ENCODE measurements around the gene MMP24. TPM values are rescaled to one million over a fixed set of nuclear protein-coding genes. Genes with fewer than 3 reads are reported as not detected.
A peak's percentile ranks its signal among the peaks of the same experiment; 100 is the strongest.

The MMP24 gene
- total RNA-seq, 1 experiment from 2014 or later: 23.0 TPM

- no peak overlapping the region for H3K23ac ChIP-seq (ENCODE audit: insufficient read length, low read depth, low read length)
- no peak overlapping the region for H3K18ac ChIP-seq (ENCODE audit: insufficient read length, low read depth, low read length)
- H3K23me2 ChIP-seq (ENCODE audit: insufficient read length, low read depth, low read length, poor library complexity, severe bottlenecking): no peaks in the 10 kb centered on the region
- H3K14ac ChIP-seq (ENCODE audit: insufficient read depth, low read length): no peak overlapping the region
- H4K5ac ChIP-seq (ENCODE audit: insufficient read length, low read depth, low read length): no peak overlapping the region
- no peak overlapping the region for H3T11ph ChIP-seq (ENCODE audit: low read length)
- no peaks in the 10 kb centered on the region for H3K27me3 ChIP-seq (ENCODE audit: insufficient read depth, low read length)
- no peak overlapping the region for H4K8ac ChIP-seq (replicated peaks; ENCODE audit: insufficient read length, low read depth, low read length)
- H2BK5ac ChIP-seq (ENCODE audit: insufficient read length, low read length): no peak overlapping the region
- no peak overlapping the region for H2AFZ ChIP-seq (ENCODE audit: low read length)
- peaks cover 3 to 12% (median 4%) of the 10 kb centered on the region in 3 experiments; a peak in 5 of 7 replicates for H3K36me3 Mint-ChIP-seq (ENCODE audit: insufficient read depth in 1 of 3, low read depth in 3 of 3)
- WGBS (ENCODE audit: extremely low coverage, insufficient read length, low lambda C conversion rate): no CpG with 5 or more reads among the region's 2 CpGs
- H2BK12ac ChIP-seq (ENCODE audit: insufficient read length, low read depth, low read length): no peak overlapping the region
- no peaks in the 10 kb centered on the region for H3K9me3 ChIP-seq (ENCODE audit: control insufficient read depth, low read depth, low read length)
- no peak overlapping the region for H3K56ac ChIP-seq (ENCODE audit: insufficient read length, low read depth, low read length)
- no peak overlapping the region for H2BK120ac ChIP-seq (ENCODE audit: low read depth, low read length, poor library complexity, severe bottlenecking)
- DNase-seq: peak; percentile 49
- H3K4me1 Mint-ChIP-seq: peaks cover 27 to 34% of the 10 kb centered on the region in 2 experiments
- H3K27ac ChIP-seq (ENCODE audit: insufficient read length, low read depth, low read length): no peak overlapping the region
- no peak overlapping the region for H2BK20ac ChIP-seq (ENCODE audit: low read depth, low read length, poor library complexity, severe bottlenecking)
- H3K9ac ChIP-seq (ENCODE audit: extremely low read depth, insufficient read length, low read length): no peak overlapping the region
- no peaks in the 10 kb centered on the region for H3K9me3 Mint-ChIP-seq
- H3K27me3 Mint-ChIP-seq (ENCODE audit: low read depth): no peaks in the 10 kb centered on the region
- TF ChIP-seq, protein P1, sequence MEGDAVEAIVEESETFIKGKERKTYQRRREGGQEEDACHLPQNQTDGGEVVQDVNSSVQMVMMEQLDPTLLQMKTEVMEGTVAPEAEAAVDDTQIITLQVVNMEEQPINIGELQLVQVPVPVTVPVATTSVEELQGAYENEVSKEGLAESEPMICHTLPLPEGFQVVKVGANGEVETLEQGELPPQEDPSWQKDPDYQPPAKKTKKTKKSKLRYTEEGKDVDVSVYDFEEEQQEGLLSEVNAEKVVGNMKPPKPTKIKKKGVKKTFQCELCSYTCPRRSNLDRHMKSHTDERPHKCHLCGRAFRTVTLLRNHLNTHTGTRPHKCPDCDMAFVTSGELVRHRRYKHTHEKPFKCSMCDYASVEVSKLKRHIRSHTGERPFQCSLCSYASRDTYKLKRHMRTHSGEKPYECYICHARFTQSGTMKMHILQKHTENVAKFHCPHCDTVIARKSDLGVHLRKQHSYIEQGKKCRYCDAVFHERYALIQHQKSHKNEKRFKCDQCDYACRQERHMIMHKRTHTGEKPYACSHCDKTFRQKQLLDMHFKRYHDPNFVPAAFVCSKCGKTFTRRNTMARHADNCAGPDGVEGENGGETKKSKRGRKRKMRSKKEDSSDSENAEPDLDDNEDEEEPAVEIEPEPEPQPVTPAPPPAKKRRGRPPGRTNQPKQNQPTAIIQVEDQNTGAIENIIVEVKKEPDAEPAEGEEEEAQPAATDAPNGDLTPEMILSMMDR (conservative IDR thresholded peaks at IDR 0.05): no peak
- H4K91ac ChIP-seq (ENCODE audit: insufficient read length, low read depth, low read length): no peak overlapping the region
- no peaks in the 10 kb centered on the region for H3K79me2 ChIP-seq (ENCODE audit: insufficient read depth, low read length)
- no peak overlapping the region for H3K4ac ChIP-seq (ENCODE audit: low read depth, low read length)
- H3K4me2 ChIP-seq (ENCODE audit: insufficient read depth, insufficient read length, low read length): no peak overlapping the region
- no peak overlapping the region for H2BK15ac ChIP-seq (ENCODE audit: low read depth, low read length)
- no peaks in the 10 kb centered on the region for H3K79me1 ChIP-seq (ENCODE audit: insufficient read depth, low read depth, low read length, poor library complexity, severe bottlenecking)
- H4K20me1 ChIP-seq (ENCODE audit: control insufficient read depth, insufficient read depth, insufficient read length): no peaks in the 10 kb centered on the region
- peaks cover 2% of the 10 kb centered on the region; the same call in 1 of the 2 replicates for H3K4me1 ChIP-seq (ENCODE audit: insufficient read depth, low read length)
- no peak overlapping the region for H3K4me3 Mint-ChIP-seq
- peak overlapping the region; percentile 27 to 53 (median 31); a peak in 1 of 7 replicates for H3K27ac Mint-ChIP-seq
- H2AK5ac ChIP-seq (ENCODE audit: insufficient read length, low read length): no peak overlapping the region
Measured at GRCh38 chr20:35311409-35311808, 84.9 kb downstream of the MMP24 start.
